HG02623 (cell line): ENCODE results near the gene PWP1.

ENCODE experiments used
- ATAC-seq: cut with Tn5 transposase; IDR thresholded peaks from one replicate; pipeline ENCODE4 v1.9.1; 2021; ENCODE audit warnings: moderate library complexity; ENCODE audit not compliant: unreplicated experiment

Gene PWP1

DNA sequence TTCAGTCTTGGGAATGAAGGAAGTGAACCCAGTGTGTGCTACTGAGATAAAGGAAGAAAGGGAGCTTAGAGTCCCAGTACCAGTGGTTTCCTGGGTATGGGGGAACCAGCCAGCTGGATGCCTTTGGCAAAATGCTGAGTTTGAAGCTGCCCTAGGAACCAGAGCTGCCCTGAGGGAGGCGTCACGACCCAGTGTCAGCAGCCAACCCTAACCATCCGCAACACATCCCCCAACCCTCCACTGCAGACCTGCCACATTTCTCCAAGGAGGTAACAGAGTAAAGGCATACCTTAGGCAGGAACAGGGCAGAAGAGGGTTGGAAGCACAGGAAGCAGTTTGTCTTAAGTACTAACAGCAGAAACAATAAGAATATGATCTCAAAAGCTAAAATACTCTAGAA is 46.8 kb downstream of the PWP1 start:
- no peak for ATAC-seq

DNA sequence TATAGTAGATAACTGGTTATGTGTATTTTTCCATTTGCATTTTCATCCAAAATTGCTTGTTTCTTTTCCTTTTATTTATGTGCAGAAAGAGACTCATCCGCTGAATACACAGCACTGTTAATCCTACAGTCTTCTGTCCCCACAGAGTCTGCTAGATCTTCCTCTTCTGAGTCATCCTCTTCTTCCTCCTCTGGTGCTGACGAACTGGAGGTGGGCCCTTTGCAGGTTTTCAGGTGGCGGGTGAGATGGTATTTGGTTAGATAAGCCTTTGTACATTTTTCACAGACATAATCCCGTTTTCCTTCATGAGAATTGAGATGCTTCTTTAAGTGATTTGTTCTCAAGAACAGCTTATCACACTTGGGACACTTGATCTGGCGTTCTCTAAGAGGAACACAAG is 48.5 kb downstream of the PWP1 start:
- no peak for ATAC-seq

DNA sequence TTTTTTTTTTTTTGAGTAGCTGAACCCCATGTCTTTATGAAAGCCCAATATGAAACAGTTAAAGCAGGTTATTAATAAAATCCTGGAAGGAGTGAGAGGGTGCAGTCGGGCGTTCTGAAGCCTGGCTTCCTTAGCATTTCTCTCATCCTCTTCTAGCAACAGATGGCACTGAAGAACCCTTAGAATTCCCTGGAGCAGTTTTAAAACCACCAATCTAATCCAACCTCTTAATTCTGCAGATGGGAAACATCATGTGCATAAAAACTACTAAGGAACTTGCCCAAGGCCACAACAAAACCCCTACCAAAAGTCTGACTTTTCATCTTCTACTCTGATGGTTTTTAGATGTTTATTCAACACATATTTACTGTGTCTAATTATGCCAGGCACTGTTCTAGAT is 50.2 kb downstream of the PWP1 start:
- ATAC-seq = no peak

GRCh38 chr12:107736914-107737313 is 51.3 kb downstream of the PWP1 start:
- ATAC-seq = peak; percentile 90

- no peak for ATAC-seq
These were observed 62.9 kb downstream of the PWP1 start for GRCh38 chr12:107748472-107748871.

DNA sequence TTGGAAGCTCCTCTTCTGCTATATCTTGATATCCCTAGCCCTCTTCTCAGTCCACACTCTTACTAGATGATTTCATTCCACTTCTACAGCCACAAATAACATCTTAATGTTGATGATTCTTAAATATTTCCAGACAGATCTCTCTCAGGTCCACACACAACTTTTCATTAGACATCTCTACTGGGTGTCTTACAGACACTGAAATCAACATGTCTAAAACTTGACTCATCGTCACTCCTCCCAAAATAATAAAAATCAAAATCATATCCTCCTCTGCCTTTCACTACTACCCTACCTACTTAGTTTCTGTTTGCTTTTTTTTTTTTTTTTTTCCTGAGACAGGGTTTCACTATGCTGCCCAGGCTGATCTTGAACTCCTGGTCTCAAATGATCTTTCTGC is 63.5 kb downstream of the PWP1 start:
- no peak for ATAC-seq

- no peak for ATAC-seq
These were observed 73.8 kb downstream of the PWP1 start for GRCh38 chr12:107759410-107759809.

- peak; percentile 16 for ATAC-seq
These were observed 74.7 kb downstream of the PWP1 start for GRCh38 chr12:107760207-107760808.

DNA sequence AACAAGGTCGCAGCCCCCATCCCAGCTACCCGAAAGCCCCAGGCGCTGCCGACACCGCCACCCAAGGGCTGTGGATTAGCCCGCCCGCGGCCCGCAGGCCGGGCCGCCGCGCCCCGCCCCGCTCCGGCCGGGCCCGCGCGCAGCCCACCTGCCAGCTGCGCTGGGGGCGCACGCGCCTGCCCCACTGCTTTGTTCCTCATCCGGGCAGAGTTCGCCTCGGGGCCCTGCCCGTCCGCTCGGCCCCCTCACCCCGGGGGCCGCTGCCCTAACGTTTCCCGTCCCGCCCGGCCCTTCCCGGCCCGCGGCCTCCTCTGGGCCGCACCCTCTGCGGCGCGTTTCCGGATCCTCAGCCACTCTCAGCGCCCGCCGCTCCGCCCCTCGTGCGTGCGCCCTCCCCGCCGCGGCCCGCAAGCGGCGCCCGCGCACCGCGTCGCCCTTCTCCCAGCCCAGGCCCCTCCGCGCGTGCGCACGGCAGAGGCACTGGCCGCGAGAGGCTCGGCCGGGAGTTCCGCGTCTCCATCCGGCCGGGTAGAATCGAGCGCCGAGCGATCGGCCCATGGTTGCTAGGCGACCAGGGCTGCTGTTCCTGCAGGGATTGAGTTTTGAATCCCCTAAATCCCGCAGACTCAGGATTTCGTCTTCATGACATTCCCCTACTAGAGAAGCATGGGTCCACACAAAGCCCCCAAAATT is 75.4 kb downstream of the PWP1 start, which contains the start of gene PRDM4:
PRDM4 (minus strand) TSS at position 329 of the 693 bp plus-strand sequence. CDS start 622 bp downstream, outside the sequence.
- ATAC-seq = peak; percentile 93

DNA sequence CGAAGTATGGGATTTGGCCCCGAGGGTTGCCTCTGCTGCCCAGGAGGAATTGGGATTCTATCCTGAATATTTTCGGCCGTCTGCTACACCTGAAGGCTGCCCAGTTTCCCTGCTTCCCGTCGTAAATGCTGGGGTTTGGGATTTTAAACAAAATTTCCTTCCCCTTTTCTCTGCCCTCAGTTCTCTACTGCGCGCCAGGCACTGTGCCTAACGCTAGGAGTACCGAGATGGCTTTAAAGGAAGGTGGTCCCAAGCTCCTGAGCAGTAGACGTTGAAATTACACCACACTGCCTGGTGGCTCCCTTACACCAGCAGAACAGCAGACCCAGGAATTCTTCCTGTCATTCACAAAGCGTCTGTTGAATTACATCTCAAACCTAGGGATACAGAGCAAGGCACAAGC is 75.9 kb downstream of the PWP1 start:
- ATAC-seq = no peak
